Neural progenitor cell (in vitro differentiated cells): ENCODE data around the gene ODAD2. TPM values are rescaled to one million over a fixed set of nuclear protein-coding genes. Genes with fewer than 3 reads are reported as not detected.

Experiments
- DNase-seq: peaks from one replicate; pipeline ENCODE4 v3.0.0-alpha.2; 2016; ENCODE audit warnings: low spot score
- H2AFZ ChIP-seq: fragments of 200-600 bp; sonication (generic); replicated peaks from 2 replicates; pipeline ENCODE4 v1.6.1; 2016; ENCODE audit warnings: antibody characterized with exemption
- H3F3A ChIP-seq: fragments of 200-600 bp; sonication (generic); 2 replicates; pipeline ENCODE4 v1.6.1; 2016; ENCODE audit warnings: antibody characterized with exemption, low read depth
- H3K27ac ChIP-seq: fragments of 200-600 bp; sonication (generic); 2 replicates; pipeline ENCODE4 v1.5.1; 2016; ENCODE audit warnings: mild to moderate bottlenecking
- H3K27me3 ChIP-seq: fragments of 200-600 bp; sonication (generic); 2 replicates; pipeline ENCODE4 v1.6.1; 2016; ENCODE audit warnings: mild to moderate bottlenecking, moderate library complexity
- H3K36me3 ChIP-seq: fragments of 200-600 bp; sonication (generic); 2 replicates; pipeline ENCODE4 v1.5.1; 2016
- H3K4me1 ChIP-seq: fragments of 200-600 bp; sonication (generic); 2 replicates; pipeline ENCODE4 v1.6.1; 2016; ENCODE audit warnings: mixed run types
- H3K4me2 ChIP-seq: fragments of 200-600 bp; sonication (generic); 2 replicates; pipeline ENCODE4 v1.6.1; 2016
- H3K4me3 ChIP-seq: fragments of 200-600 bp; sonication (generic); 2 replicates; pipeline ENCODE4 v1.5.1; 2016
- H3K79me2 ChIP-seq: fragments of 200-600 bp; sonication (generic); 2 replicates; pipeline ENCODE4 v1.6.1; 2016; ENCODE audit warnings: low read depth
- H3K9ac ChIP-seq: fragments of 200-600 bp; sonication (generic); 2 replicates; pipeline ENCODE4 v1.6.1; 2016
- H3K9me3 ChIP-seq: fragments of 200-600 bp; sonication (generic); 2 replicates; pipeline ENCODE4 v1.5.1; 2016; ENCODE audit warnings: low read depth
- H4K20me1 ChIP-seq: fragments of 200-600 bp; sonication (generic); 2 replicates; pipeline ENCODE4 v1.6.1; 2016; ENCODE audit warnings: low read depth
- H3K27ac Mint-ChIP-seq: 3 replicates; pipeline ENCODE4 v1.8.0; 2021; ENCODE audit warnings: mixed read lengths
- H3K27me3 Mint-ChIP-seq: 2 replicates; pipeline ENCODE4 v1.8.0; 2022; ENCODE audit warnings: low read depth, mild to moderate bottlenecking, inconsistent platforms, moderate library complexity, mixed read lengths; ENCODE audit not compliant: insufficient read depth
- H3K36me3 Mint-ChIP-seq: 3 replicates; pipeline ENCODE4 v1.8.0; 2021; ENCODE audit warnings: mixed read lengths
- H3K4me1 Mint-ChIP-seq: 3 replicates; pipeline ENCODE4 v1.8.0; 2021; ENCODE audit warnings: mixed read lengths
- H3K4me3 Mint-ChIP-seq: 3 replicates; pipeline ENCODE4 v1.8.0; 2021; ENCODE audit warnings: mild to moderate bottlenecking, moderate library complexity, mixed read lengths
- H3K9me3 Mint-ChIP-seq: 3 replicates; pipeline ENCODE4 v1.8.0; 2020; ENCODE audit warnings: mixed read lengths
- EZH2 ChIP-seq: fragments of 200-600 bp; sonication (generic); IDR thresholded peaks from 2 replicates; pipeline ENCODE4 v1.6.1; 2017; ENCODE audit warnings: antibody characterized with exemption, mild to moderate bottlenecking, moderate library complexity
- EZH2phosphoT487 ChIP-seq: fragments of 200-600 bp; sonication (generic); IDR thresholded peaks from 2 replicates; pipeline ENCODE4 v1.6.1; 2017; ENCODE audit warnings: antibody characterized with exemption
- total RNA-seq: library from RNA; depleted of rRNA; stranded (reverse); fragments of >200 nt; gene quantifications from 2 replicates; pipeline ENCODE4 v1.2.3, GENCODE V29; 2015; ENCODE audit warnings: low replicate concordance
- TF ChIP-seq, protein P1 (sequence below): fragments of 200-600 bp; sonication (generic); IDR thresholded peaks from 2 replicates; pipeline ENCODE4 v1.5.1; 2017; ENCODE audit warnings: antibody characterized with exemption, mild to moderate bottlenecking

ODAD2 gene
- total RNA-seq, 1 donor from 2014 or later: 9.7 TPM

DNA sequence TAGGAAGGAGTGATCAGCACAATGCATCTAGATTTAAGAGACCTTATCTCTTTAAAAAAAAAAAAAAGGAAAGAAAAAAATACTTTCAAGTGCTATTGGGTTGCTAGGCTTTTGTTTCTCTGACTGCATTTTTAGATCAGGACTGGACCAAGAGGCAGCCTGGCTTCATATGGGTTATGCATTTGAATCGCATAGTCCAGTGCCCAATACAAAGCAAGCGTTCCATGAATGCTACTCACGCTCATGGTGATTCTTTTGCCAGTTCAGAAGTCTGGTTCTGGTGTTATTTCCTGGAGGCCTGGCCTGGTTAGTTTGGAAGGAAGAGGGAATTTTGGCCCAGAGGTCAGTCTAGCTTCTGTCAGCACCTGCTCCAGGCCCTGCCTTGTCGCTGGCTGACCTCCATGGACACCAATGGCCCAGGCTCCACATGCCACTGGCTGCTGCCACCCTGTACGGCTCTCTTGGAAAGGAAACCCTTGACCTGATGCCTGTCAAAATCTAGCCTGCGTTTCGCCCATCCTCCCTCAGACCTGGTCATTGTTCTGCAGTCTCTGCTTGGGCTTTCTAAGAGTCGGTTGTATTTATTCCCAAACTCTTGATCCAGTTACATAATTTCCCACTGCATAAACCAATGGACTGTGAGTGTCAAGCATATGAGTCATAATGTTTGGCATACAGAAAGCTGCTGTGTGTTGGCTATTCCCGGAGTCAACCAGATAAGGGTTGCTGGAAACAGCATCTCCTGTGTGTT lies 178.9 kb downstream of the ODAD2 start:
- Mint-ChIP-seq H3K27ac (no peak overlapping the region), H3K36me3 (no peaks in the 10 kb centered on the region), H3K9me3 (no peaks in the 10 kb centered on the region), H3K27me3 (no peaks in the 10 kb centered on the region), H3K4me3 (no peak overlapping the region), H3K4me1 (no peaks in the 10 kb centered on the region)
- TF ChIP-seq EZH2 (no peak), EZH2phosphoT487 (no peak)
- TF ChIP-seq, protein P1, sequence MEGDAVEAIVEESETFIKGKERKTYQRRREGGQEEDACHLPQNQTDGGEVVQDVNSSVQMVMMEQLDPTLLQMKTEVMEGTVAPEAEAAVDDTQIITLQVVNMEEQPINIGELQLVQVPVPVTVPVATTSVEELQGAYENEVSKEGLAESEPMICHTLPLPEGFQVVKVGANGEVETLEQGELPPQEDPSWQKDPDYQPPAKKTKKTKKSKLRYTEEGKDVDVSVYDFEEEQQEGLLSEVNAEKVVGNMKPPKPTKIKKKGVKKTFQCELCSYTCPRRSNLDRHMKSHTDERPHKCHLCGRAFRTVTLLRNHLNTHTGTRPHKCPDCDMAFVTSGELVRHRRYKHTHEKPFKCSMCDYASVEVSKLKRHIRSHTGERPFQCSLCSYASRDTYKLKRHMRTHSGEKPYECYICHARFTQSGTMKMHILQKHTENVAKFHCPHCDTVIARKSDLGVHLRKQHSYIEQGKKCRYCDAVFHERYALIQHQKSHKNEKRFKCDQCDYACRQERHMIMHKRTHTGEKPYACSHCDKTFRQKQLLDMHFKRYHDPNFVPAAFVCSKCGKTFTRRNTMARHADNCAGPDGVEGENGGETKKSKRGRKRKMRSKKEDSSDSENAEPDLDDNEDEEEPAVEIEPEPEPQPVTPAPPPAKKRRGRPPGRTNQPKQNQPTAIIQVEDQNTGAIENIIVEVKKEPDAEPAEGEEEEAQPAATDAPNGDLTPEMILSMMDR: no peak
- DNase-seq: no peak
- Histone ChIP-seq H3K4me1 (no peaks in the 10 kb centered on the region), H4K20me1 (no peaks in the 10 kb centered on the region), H3K79me2 (no peaks in the 10 kb centered on the region), H3K9ac (no peak overlapping the region), H3K9me3 (no peaks in the 10 kb centered on the region), H2AFZ (no peak overlapping the region), H3K27ac (no peak overlapping the region), H3K4me2 (no peak overlapping the region), H3K36me3 (no peaks in the 10 kb centered on the region), H3K4me3 (no peak overlapping the region), H3F3A (no peaks in the 10 kb centered on the region), H3K27me3 (no peaks in the 10 kb centered on the region)

DNA sequence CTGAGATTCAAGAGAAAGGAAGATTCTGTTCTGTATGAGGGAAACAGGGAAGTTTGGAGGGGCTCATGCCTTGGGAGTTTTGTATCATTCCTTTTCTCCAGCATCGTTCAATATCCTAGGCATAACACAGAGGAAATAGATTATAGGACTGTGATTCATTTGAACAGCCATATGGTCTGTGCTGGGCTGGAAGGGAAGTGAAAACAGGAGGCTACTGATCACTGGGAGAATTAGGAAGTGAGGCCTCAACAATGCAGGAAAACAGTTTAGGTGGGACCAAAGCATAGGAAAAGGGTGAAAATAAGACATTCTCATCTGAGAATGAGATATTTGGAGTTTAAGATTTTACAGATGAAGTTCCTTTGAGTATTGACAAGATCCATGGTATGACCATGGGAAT lies 182.6 kb downstream of the ODAD2 start:
- no peaks in the 10 kb centered on the region for H3K27me3 ChIP-seq
- H3K9ac ChIP-seq: no peak overlapping the region
- Mint-ChIP-seq H3K9me3 (no peaks in the 10 kb centered on the region), H3K36me3 (no peaks in the 10 kb centered on the region), H3K27me3 (no peaks in the 10 kb centered on the region), H3K27ac (no peak overlapping the region), H3K4me3 (no peak overlapping the region), H3K4me1 (no peaks in the 10 kb centered on the region)
- no peaks in the 10 kb centered on the region for H4K20me1 ChIP-seq
- no peak for DNase-seq
- no peak overlapping the region for H3K4me3 ChIP-seq
- no peak overlapping the region for H3K27ac ChIP-seq
- H2AFZ ChIP-seq: no peak overlapping the region
- H3K36me3 ChIP-seq: no peaks in the 10 kb centered on the region
- no peaks in the 10 kb centered on the region for H3F3A ChIP-seq
- H3K9me3 ChIP-seq: no peaks in the 10 kb centered on the region
- H3K79me2 ChIP-seq: no peaks in the 10 kb centered on the region
- no peak overlapping the region for H3K4me2 ChIP-seq
- no peaks in the 10 kb centered on the region for H3K4me1 ChIP-seq
- TF ChIP-seq EZH2phosphoT487: no peak
- TF ChIP-seq, protein P1: no peak
- no peak for TF ChIP-seq EZH2

DNA sequence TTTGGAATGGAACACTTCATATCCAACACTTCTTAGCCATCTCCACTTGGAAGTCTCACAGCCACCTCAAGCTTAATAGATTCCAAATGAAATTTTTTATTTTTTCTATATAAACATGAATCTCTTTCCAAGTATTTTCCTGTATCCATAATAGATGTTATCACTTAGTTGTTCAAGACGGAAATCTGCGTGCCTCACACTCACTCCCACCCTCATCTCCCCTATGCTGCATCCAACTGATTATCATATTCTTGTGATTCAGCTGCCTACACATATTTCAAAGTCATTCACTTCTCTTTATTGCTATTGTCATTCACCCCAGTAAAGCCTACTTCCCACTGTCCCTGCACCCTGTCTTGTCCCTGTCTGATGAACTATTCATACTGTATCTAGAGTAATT lies 183.0 kb downstream of the ODAD2 start:
- no peak overlapping the region for H3K9ac ChIP-seq
- Mint-ChIP-seq H3K9me3 (no peaks in the 10 kb centered on the region), H3K4me1 (no peaks in the 10 kb centered on the region), H3K4me3 (no peak overlapping the region), H3K36me3 (no peaks in the 10 kb centered on the region), H3K27me3 (no peaks in the 10 kb centered on the region), H3K27ac (no peak overlapping the region)
- H3F3A ChIP-seq: no peaks in the 10 kb centered on the region
- TF ChIP-seq, protein P1: no peak
- no peak for TF ChIP-seq EZH2
- TF ChIP-seq EZH2phosphoT487: no peak
- no peaks in the 10 kb centered on the region for H3K79me2 ChIP-seq
- H4K20me1 ChIP-seq: no peaks in the 10 kb centered on the region
- no peak for DNase-seq
- H3K4me3 ChIP-seq: no peak overlapping the region
- H3K27ac ChIP-seq: no peak overlapping the region
- no peak overlapping the region for H3K4me2 ChIP-seq
- H3K36me3 ChIP-seq: no peaks in the 10 kb centered on the region
- no peaks in the 10 kb centered on the region for H3K4me1 ChIP-seq
- H3K9me3 ChIP-seq: no peaks in the 10 kb centered on the region
- no peaks in the 10 kb centered on the region for H3K27me3 ChIP-seq
- H2AFZ ChIP-seq: no peak overlapping the region
